HG03520 (cell line): ENCODE data around the gene KCNK4.
A peak's percentile ranks its signal among the peaks of the same experiment; 100 is the strongest.

ENCODE experiments used
- ATAC-seq: cut with Tn5 transposase; IDR thresholded peaks from one replicate; pipeline ENCODE4 v1.9.1; 2021; ENCODE audit warnings: mild to moderate bottlenecking, moderate library complexity; ENCODE audit not compliant: unreplicated experiment

KCNK4 gene

DNA sequence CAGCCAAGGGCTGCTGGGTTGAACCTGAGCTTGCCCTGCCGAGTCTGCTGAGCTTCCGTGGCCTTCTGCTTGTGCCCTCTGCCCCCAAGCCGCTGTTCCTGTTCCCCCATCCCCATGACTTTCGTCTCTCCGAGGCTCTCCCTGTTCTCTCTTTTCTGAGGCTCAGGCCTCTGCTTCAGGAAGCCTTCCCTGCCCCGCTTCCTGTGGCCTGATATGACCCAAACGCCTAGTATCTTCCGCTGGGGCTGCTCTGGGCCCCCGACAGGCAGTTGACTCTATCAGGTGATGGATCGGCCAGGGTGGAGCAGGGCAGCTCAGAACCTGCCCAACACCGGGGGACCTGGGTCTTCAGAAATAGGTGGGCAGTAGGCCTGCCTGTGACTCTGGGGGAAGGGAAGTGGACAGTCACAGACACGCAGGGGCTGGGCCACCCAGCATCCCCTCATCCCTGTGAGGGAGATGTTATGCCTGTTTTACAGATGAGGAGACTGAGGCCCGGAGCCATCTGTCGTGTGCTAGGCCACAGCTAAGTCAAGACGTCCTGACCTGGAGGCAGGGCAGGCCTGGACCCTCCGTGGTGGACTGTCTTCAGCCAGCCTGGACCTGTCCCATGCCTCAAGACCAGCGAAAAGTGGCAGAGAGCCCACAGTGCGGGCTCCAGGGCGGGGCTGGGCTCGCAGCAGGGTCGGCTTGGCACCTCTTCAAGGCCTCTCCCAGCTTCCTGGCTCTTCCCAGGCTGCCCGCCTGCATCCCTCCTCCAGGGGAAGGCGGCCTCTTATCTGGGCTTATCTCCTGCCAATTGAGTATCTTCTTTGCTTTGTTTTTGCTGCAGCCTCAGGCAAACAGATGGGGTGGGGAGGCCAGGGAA lies 22.8 kb upstream of the KCNK4 start:
- no peak for ATAC-seq

DNA sequence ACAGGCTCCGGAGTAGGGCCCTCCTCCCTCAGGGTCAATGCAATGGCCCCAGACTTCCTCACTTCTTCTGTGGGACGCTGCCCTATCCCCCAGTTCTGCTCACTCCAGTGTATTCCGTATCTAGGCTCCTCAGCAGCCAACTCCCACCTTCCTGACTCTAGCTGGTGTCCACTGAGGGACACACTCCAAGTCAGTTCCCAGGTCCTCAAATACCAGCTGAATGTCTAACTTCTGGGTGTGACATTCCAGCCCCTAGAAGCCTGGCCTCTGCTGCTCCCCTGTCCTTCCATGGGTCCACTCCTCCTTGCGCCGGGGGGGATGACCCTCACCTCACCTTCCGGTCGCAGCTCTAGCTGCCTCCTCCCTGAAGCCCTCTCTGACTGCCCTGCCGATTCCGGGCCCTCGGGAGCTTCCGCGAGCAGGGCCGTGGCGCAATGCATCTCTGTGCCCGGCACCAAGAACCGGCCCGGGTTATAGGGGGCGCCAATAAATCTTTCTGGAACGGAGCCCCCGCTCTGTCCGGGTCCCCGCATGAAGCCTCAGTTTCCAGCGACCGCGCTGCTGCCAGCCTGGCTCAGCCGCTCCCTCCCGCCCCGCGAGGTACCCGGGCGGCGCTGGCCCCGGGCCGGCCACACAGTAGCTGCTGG lies 22.1 kb upstream of the KCNK4 start:
- no peak for ATAC-seq

DNA sequence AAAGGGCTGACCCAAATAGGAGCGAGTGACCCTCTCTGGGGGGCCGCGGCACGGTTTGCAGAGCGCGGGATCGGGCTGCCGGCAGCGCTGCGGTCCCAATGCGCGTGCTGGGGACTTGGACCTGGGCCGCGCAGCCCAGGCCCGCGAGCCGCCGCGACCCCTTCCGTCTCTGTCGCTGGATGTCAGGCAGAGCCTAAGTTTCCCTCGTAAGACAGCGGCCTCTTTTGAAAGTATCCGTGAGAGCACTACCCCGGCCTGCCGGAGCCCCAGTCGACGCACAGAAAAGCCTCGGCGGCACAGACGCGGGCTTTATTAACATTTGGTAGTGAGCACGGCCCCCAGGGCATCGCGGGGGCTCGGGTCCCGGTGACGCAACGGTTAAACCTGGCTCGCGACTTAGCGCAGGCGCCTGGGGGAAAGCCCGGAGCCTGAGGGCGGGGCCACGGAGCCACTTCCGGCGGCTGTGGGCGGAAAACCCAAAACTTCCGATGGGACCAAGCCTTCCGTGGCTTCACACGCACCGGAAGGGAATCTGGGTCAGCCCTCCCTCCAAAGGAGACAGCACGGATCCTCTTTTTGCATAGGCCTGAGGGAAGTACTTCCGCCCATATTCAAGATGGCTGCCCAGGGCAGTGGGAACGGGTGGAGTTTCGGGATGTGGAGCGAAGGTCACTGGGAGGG lies 21.4 kb upstream of the KCNK4 start:
- ATAC-seq, result peak; percentile 47

DNA sequence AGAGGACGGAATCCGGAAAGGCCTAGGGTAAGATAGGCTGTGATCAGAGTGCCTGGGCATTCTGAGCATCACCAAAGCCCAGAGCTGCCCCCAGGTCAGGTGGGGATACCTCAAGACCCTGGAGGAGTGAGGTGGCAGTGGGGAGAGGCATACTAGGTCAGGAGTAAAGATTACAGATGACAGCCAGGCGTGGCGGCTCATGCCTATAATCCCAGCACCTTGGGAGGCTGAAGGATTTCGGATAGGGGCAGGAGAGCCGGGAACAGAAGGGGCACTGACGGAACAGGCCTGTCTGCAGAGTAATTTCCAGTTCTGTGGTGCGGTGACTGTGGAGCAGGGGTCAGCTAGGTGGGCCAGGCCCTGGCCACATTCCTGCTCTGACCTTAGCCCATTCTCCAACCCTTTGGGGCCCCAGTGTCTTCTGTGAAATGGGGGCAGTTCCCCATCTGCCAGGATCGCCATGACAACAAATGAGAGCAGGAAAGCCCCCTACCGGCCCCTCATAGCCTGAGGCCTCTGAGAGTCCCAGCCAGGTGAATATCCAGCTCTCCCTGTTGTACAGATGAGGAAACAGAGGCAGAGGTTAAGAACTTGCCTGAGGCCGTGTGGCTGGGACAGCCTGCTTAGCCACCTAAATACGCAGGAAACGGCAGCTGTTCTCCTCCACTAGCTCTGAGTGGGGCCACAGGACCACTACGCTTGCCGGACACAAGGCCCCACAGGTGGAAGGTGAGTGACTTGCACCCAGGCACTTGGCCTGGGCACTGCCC lies 15.9 kb upstream of the KCNK4 start:
- ATAC-seq, result no peak

DNA sequence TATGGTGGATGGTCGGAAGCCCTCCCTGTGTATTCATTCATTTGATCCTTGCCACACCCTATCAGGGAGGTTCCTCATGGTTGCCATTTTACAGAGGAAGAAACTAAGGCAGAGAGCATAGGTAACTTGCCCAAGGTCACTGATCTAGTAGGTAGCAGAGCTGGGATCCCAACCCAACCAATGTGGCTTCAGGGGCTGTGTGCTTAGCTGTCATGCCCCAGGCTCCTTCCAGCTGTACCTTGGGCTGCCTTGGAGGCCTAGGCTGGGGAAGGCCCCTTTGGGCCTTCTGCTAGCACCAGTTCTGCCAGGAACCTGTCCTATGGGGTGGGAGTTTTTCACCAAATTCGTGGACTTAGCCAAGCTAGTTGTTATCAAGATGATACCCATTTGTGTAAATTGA lies 15.3 kb upstream of the KCNK4 start:
- ATAC-seq, result no peak

DNA sequence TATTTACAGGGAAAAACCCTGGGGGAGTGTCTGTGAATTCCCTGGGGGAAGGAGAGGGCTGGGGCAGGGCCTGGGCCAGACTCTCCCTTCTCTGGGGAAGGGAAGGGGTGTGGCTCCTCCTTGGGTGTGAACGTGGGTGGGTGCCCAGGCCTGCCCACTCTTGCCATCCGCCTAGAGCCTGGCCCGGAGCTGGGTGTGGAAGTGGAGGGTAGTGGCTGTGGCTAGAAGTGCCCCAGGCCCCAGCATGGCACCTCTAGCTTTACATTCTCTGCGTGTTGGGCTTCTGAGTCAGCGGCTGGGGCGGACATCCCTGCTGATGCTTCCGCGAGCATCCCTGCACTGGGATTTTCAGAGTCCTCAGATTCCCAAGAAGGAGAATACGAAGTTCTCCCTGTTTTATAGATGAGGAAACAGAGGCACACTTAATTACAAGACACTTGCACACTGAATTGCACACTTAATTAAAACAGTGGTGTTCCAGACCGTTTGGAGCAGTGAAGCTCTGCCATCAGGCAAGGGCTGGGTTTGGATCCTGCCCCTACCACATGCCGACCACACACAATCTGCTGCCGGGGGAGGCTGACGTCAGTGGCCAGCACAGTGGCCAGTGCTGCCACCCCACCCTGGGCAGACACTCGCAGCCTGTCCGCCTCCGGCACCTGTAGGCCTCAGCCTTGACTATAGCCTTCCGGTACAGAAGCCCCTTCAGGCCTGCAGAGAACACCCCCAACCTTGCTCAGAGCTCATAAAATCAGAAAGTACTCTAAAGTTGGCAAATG lies 14.3 kb upstream of the KCNK4 start:
- no peak for ATAC-seq

DNA sequence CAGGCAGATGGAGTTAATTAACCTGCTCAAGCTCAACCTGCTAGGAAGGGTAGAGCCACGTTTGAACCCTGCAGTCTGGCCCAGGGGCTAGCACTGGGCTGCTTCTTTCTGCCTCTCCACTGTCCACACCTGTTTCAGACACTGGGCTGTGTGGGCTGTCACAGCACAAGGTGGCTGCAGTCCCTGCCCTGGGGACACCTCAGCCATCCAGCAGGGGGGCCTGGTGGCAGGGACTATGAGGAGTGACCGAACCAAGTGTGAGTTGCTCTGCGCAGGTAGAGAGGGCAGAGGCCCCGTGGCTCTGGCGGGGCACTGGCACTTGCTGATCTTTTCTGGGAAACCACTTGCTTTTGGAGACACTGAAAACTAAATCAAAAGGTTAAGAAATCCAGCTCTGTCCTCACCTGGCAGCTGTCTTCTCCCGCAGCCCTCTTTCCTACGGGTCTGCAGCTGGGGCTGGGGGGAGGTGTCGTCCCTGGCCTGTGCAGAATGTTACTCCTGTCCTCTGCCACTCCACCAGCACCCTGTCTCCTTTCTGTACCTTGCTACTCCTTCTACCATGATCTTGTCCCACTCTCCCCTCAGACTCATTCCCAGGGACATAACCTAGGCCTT lies 12.4 kb upstream of the KCNK4 start:
- ATAC-seq, result no peak

DNA sequence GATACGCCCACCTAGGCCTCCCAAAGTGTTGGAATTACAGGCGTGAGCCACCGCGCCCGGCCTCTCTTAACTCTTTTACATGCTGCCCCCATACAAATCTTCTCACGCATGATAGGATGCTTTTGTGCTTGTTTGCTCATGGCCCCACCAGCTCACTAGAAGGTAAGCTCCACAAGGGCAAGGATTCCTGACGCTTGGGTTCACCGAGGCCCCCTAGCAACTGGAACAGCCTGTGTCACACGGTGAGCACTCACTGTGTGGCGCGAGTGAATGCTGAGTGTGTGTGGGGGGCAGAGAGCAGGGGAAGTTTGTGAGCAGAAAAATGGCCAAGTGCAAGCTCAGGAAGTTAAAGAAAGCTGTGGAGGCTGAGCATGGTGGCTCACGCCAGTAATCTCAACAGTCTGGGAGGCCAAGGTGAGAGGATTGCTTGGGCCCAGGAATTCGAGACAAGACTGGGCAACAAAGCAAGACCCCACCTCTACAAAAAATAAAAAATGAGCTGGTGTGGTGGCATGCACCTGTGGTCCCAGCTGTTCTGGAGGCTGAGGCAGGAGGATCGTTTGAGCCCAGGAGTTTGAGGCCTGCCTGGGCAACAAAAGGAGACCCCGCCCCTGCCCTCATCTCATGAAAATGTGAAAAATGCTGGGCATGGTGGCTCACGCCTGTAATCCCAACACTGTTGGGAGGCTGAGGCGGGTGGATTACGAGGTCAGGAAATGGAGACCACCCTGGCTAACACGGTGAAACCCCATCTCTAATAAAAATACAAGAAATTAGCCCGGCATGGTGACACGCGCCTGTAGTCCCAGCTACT lies 8.9 kb upstream of the KCNK4 start:
- ATAC-seq, result no peak

DNA sequence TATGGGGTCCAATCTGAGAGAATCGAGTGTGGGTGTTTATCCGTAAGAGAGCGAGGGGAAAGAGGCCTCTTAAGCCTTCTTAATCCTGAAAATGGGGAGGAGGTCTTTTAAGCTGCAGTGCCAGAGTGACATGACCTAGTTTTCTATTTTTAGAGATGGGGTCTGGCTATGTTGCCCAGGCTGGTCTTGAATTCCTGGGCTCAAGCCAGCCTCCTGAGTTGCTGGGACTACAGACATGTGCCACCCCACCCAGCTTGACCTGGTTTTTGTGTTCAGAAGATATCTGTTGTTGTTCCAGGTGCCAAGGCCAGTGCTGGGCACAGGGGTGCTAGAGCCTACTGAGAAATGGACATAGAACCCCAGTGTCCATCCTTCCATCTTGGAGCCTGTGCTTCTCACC lies 8.0 kb upstream of the KCNK4 start:
- no peak for ATAC-seq

DNA sequence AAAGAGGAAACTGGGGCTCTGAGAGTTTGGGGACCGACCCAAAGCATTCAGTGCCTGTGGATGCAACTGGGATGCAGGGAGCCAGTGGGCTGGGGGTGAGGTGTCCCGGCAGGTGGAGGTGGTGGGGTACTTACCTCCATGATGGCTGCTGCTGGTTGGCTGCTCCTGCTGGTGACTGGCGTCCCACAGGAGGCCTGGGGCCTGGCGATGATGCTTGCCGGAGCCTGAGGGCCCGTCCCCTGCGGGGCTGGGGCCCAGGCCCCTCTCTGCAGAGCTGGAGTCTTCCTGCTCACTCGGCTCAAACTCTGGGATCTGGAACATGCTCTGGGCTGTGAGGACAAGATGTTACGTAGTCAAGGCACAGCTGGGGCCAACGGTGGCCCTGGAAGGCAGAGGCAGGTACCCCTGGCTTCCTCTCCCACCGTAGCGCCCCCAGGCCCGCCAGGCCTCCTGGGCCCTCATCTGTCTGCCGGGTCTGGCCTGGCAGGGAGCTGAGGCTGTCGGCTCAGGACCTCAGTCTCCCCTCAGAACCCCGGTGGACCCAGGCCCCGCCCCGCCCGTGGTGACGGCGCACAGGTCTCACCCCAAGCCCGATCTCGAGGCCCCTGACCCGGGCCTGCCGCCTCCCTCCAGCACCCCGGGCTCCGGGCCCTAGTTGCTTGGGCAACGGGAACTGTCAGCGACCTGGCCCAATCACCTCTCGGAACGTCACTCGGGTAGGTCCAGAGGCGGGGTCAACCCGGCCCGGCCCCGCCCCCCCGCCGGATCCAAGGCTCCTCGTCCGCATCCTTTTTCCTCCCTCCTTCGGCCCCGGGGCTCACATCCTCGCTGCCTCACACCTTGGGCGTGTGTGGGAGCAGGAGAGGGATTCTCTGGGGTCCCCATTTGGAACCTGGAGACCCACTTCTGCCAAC lies 6.8 kb upstream of the KCNK4 start, which contains the start of gene BAD:
TSS of gene BAD (minus strand) at position 618 of the 914 bp plus-strand sequence. CDS start at position 321, 297 bp downstream.
- peak; percentile 64 for ATAC-seq

DNA sequence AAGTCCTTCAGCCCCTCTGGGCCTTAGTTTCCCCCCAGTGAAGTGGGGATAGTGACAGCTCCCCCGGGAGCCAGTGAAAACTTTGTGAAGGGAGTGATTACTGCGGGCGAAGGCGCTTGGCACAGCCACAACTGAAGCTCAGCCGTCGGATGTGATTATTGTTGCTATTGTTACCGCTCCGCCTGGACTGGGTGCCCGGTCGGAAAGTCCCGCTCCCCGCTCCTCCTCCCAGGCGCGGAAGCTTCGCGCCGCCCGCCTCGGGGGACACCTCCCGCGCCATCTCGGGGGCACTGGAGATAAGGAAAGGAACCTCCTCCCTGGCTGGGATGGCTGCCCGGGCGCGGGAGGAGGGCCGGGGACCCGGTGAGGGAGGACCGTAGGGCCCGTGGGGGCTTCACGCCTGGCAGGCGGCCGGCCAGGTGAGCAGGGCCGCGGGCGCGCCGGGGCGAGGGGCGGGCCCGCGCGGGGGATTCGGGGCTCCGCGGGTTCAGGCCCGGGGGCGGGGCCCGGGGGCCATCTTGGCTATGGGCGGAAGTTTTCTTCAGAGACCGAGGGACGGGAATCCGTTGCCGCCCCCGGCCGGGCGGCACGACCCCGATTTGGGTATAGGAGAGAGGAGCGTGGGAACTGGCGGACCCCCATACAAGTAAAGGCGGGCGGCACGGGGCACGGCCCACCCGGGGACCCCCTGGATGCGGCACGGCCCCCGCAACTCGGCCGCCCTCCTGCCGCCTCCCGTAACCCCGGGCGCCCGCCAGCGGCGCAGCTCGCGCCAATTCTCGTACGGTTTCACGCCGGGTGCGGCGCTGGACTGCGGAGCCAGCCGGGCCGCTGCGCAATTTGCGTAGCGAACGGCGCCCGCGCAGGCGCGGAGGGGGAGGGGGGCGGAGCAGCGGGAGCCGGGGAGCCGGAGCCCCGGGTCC lies 5.9 kb upstream of the KCNK4 start, which contains the start of gene GPR137:
TSS of gene GPR137 (plus strand) at position 887 of the 923 bp plus-strand sequence. CDS start 677 bp downstream, outside the sequence.
- peak; percentile 54 for ATAC-seq

DNA sequence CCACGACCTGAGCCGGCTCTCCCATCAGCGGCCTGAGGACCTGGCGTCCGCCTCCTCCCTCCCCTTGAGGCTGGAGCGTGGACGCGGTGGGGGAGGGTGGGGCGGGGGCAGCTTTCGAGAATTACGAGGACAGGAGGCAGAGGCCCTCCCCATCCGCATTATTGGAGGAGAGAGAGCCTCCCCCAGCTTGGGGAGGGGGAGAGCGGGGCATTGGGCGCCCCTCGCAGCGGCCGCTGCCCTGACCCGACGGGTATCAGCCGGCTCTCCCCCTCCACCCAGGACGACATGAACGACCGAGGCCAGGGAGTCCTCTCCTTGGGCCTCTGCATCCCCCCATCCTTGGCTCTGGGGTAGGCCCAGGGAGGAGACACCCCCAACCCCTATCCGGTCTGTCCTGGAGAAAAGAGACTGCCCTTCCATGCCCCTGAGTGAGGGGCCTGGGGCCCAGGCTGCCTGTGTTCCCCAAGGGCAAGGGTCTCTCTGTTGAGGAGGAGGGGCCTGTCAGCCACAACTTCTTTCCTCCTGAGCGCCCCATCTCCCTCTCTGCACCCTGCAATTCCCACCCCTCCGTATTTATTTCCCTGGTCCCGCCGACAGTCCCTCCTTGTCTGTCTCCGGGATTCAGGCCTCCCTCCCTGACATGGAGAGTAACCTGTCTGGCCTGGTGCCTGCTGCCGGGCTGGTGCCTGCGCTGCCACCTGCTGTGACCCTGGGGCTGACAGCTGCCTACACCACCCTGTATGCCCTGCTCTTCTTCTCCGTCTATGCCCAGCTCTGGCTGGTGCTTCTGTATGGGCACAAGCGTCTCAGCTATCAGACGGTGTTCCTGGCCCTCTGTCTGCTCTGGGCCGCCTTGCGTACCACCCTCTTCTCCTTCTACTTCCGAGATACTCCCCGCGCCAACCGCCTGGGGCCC lies 5.0 kb upstream of the KCNK4 start:
- no peak for ATAC-seq

DNA sequence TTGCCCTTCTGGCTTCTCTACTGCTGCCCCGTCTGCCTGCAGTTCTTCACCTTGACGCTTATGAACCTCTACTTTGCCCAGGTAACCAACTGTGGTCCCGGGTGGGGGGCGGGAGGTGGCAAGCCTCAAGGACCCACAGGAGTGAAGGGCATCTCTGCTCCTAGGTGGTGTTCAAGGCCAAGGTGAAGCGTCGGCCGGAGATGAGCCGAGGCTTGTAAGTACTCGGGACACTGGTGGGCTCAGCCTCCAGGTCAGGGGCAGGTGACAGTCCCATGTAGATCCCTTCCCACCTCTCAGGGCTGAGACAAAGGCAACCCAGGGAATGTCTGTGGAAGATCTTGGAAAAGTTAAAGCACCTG lies 4.3 kb upstream of the KCNK4 start:
- ATAC-seq, result no peak

DNA sequence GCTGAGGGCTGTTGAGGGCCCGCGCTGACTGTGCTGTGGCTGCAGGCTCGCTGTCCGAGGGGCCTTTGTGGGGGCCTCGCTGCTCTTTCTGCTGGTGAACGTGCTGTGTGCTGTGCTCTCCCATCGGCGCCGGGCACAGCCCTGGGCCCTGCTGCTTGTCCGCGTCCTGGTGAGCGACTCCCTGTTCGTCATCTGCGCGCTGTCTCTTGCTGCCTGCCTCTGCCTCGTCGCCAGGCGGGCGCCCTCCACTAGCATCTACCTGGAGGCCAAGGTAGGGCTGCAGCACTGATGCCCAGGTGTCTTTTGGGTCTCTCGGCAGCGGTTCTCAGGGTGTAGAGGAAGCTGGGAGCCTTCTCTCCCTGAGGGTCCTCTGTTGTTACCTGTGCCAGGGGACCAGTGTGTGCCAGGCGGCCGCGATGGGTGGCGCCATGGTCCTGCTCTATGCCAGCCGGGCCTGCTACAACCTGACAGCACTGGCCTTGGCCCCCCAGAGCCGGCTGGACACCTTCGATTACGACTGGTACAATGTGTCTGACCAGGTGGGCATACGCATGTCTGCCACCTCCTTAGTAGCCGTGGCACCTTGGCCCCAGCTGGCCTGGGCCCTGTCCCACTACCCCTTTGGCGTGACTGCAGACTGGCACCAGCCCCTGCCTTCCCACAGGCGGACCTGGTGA lies 3.3 kb upstream of the KCNK4 start:
- no peak for ATAC-seq

DNA sequence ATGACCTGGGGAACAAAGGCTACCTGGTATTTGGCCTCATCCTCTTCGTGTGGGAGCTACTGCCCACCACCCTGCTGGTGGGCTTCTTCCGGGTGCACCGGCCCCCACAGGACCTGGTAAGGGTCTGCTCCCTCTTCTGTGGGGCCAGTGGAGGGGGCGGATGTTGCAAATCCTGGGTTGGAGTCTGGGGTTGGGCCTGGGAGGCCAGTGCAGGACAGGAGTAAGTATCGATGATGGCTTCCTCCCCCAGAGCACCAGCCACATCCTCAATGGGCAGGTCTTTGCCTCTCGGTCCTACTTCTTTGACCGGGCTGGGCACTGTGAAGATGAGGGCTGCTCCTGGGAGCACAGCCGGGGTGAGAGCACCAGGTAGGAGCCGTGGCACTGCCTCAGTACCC lies 2.8 kb upstream of the KCNK4 start:
- no peak for ATAC-seq
